Measurements from ENCODE around the gene TMEM40.

DNA sequence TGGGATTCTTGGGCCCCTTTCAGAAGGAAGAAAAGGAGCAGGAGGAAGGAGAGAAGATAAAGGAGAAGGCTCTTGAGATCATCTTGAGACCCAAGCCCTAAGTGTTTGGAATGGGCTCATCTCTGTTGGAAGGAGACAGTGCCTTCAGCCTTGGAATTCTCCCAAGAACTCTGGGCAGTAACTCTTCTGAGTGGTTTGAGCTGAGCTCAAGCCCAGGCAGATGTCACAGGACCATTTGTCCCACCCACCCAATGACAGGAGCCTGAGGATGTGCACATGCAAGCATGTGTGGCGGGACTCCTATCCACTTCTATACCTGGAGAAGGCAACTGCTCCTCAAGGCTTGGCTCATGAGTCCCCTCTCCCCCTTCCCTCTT, 14.6 kb upstream of the TMEM40 start:
- TF ChIP-seq CTCF (IDR thresholded peaks at IDR 0.05) (no peak), POLR2AphosphoS5 (IDR thresholded peaks at IDR 0.05) (no peak)
